A172 (cell line): ENCODE measurements around the gene PDGFA. TPM values are rescaled to one million over a fixed set of nuclear protein-coding genes. Genes with fewer than 3 reads are reported as not detected.

Source experiments
- DNase-seq: peaks from one replicate; pipeline ENCODE4 v3.0.0-alpha.2; 2015; ENCODE audit warnings: low spot score
- total RNA-seq: library from RNA; depleted of rRNA; stranded (reverse); fragments of >200 nt; shearing (Covaris generic); gene quantifications from 2 replicates; pipeline ENCODE4 v1.2.3, GENCODE V29; 2014

The PDGFA gene
- total RNA-seq, 1 experiment from 2014 or later = 39.2 TPM

GRCh38 chr7:505171-505570, 14.5 kb downstream of the PDGFA start:
- DNase-seq = no peak

GRCh38 chr7:504221-505111, 15.2 kb downstream of the PDGFA start:
- DNase-seq = no peak

GRCh38 chr7:503575-504111, 16.0 kb downstream of the PDGFA start:
- DNase-seq = no peak

GRCh38 chr7:502296-502695, 17.4 kb downstream of the PDGFA start:
- no peak for DNase-seq

GRCh38 chr7:501526-501925, 18.1 kb downstream of the PDGFA start:
- no peak for DNase-seq

- no peak for DNase-seq
Observed at GRCh38 chr7:500521-501420, 18.9 kb downstream of the PDGFA start.

- DNase-seq = no peak
Observed at GRCh38 chr7:499853-500485, 19.7 kb downstream of the PDGFA start.

GRCh38 chr7:498678-499641, 20.7 kb downstream of the PDGFA start:
- DNase-seq = no peak

- no peak for DNase-seq
Observed at GRCh38 chr7:497946-498655, 21.5 kb downstream of the PDGFA start.

GRCh38 chr7:497346-497745, 22.3 kb downstream of the PDGFA start:
- DNase-seq = no peak

GRCh38 chr7:496528-497295, 22.9 kb downstream of the PDGFA start:
- DNase-seq = no peak

- DNase-seq = no peak
Observed at GRCh38 chr7:495761-496321, 23.8 kb downstream of the PDGFA start.

GRCh38 chr7:495326-495725, 24.3 kb downstream of the PDGFA start:
- DNase-seq = no peak

GRCh38 chr7:494906-495305, 24.7 kb downstream of the PDGFA start:
- no peak for DNase-seq

GRCh38 chr7:494259-494687, 25.4 kb downstream of the PDGFA start:
- no peak for DNase-seq

- no peak for DNase-seq
Observed at GRCh38 chr7:493661-494251, 25.9 kb downstream of the PDGFA start.

GRCh38 chr7:492714-493065, 27.0 kb downstream of the PDGFA start:
- no peak for DNase-seq

- DNase-seq = no peak
Observed at GRCh38 chr7:491958-492713, 27.5 kb downstream of the PDGFA start.
